B cell (primary cell): ENCODE results near the gene PKNOX2.

Experiments
- EZH2 ChIP-seq: IDR thresholded peaks from 2 replicates; pipeline ENCODE4 v1.6.1; 2012; ENCODE audit warnings: borderline replicate concordance, low read depth, mild to moderate bottlenecking, moderate library complexity, low read length; ENCODE audit not compliant: insufficient read depth, poor library complexity, severe bottlenecking
- TF ChIP-seq, protein P1 (sequence below): fragments of 200-600 bp; IDR thresholded peaks from one replicate; pipeline ENCODE4 v1.8.0; 2022; ENCODE audit warnings: antibody characterized with exemption, mild to moderate bottlenecking

DNA sequence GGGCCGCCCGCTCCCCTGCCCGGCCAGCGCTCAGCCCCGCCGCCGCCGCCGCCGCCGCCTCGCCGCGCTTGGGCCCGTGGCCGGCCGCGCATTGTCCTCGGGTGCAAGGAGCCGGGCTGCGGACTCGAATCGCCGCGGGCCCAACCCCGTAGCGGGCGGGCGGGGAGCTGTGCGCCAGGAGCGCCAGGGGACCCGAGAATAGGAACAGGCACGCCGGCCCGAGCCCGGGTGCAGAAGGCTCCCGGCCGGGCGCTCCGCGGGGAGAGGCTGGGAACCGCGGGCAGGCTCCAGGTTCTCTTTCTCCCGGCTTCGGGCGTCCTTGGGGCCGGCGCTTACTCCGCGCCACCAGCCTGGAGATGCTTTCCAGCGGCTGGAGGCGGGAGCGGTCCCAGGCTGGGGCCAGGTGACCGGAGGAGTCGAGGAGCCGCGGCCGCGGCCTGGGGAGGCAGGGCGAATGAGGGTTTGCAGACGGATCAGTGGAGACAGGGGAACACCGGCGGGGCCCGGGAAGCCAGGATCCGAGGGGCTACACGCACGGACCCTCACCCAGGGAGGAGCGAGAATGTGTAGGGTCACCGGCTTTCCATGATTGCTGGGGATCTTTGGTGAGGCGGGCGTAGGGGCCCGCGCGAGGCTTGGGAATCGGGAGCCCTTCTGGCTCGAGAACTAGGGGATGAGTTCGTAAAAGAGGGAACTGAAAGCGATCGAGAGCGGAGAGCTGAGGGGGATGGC is 726 bp downstream of the PKNOX2 start:
- TF ChIP-seq, protein P1, sequence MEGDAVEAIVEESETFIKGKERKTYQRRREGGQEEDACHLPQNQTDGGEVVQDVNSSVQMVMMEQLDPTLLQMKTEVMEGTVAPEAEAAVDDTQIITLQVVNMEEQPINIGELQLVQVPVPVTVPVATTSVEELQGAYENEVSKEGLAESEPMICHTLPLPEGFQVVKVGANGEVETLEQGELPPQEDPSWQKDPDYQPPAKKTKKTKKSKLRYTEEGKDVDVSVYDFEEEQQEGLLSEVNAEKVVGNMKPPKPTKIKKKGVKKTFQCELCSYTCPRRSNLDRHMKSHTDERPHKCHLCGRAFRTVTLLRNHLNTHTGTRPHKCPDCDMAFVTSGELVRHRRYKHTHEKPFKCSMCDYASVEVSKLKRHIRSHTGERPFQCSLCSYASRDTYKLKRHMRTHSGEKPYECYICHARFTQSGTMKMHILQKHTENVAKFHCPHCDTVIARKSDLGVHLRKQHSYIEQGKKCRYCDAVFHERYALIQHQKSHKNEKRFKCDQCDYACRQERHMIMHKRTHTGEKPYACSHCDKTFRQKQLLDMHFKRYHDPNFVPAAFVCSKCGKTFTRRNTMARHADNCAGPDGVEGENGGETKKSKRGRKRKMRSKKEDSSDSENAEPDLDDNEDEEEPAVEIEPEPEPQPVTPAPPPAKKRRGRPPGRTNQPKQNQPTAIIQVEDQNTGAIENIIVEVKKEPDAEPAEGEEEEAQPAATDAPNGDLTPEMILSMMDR: no peak
- TF ChIP-seq EZH2: no peak
